Right ventricle myocardium inferior (tissue), 1 donor: ENCODE results near the gene CEP152. TPM values are rescaled to one million over a fixed set of nuclear protein-coding genes. Genes with fewer than 3 reads are reported as not detected.

Source experiments
- ATAC-seq: fragments of 200-7000 bp; cut with Tn5 transposase; one replicate; pipeline ENCODE4 v1.9.1; 2020; ENCODE audit warnings: mild to moderate bottlenecking, moderate library complexity
- DNase-seq: peaks from one replicate; pipeline ENCODE4 v3.0.0; 2021; ENCODE audit errors: missing footprints
- intact Hi-C: fragments of 100-400 bp; cut with DNase I; formaldehyde crosslinking; loops from one replicate; pipeline ENCODE4 v1.11.0; 2022
- total RNA-seq: library from RNA; stranded (reverse); fragmentation: NEBNext Ultra II Directional; extraction: Animal tissue kit (Norgen Biotek cat#: 25700); gene quantifications from one replicate; pipeline ENCODE4 v1.2.1, GENCODE V29; 2021
- donor health status: DM: no; HTN: yes; CAD: no; lungs with severe emphysema.

The CEP152 gene
- total RNA-seq, 1 donor from 2014 or later = 1.4 TPM

DNA sequence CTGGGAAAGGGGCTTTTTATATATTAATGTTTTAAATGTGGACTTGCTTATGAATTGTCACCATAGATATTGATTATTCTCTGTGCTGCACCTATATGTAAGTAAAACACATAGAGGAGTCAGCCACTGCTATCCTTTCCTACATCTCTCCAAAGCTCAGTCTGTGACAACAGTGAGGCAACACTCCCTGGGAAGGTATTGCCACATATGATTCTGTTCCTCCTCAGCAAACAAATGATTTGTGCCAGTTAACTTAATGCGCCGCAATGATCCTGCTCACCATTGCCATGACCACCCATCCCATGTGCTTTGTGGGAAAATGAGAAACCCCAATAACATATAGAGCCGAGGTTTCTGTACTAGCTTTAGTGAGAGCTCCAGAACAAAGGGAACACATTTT, 90.2 kb downstream of the CEP152 start:
- DNase-seq (no peak), ATAC-seq (no peak)
- intact Hi-C loops = no loop called here

- intact Hi-C loops = no loop called here
- DNase-seq = no peak
- ATAC-seq = no peak
Measured at GRCh38 chr15:48719668-48720067, 91.2 kb downstream of the CEP152 start.

DNA sequence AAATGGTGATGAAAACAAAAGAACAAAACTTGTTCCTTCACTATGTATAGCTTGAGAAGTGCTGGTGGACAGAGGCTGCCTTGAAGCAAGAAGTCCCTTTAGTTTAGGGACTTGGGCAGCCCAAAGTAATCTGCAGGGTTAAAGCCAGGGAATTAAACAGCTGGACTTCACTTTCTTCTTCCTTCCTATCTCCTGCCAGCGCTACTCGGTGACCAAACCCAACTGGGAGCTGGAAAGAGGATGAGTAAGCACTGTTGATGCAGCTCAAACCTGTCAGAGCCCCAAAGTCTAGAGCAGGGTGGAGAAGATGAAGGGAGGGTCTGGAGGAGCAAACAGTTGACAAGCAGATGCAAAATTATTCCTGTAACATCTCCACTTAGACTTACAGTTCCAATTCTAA, 92.2 kb downstream of the CEP152 start:
- ATAC-seq = peak; percentile 78
- DNase-seq = no peak
- intact Hi-C loops = no loop called here

DNA sequence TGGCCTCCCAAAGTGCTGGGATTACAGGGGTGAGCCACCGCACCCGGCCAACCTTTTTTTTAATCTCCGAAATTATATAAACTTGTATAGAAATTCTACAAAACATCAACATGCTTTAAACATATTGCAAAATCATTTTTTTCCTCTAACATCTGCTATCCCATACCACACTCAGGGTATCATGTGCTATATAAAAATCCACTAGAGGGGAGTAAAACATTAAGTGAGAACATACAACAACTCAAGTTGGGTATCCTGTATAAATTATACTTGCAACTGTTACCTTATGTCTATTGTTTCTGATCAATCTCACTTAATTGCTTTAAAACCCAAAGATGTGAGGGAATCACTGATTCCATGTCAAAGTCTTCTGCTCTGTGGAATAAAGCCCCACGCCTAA, 93.4 kb downstream of the CEP152 start:
- DNase-seq (no peak), ATAC-seq (no peak)

GRCh38 chr15:48712546-48712945, 98.3 kb downstream of the CEP152 start:
- intact Hi-C loops = no loop called here
- no peak for DNase-seq
- ATAC-seq = no peak

More for the DNA sequence above, 93.4 kb downstream of the CEP152 start:
- intact Hi-C loops = no loop called here

GRCh38 chr15:48710952-48711495, 99.8 kb downstream of the CEP152 start:
- no peak for ATAC-seq
- intact Hi-C loops = no loop called here
- DNase-seq = no peak

GRCh38 chr15:48708641-48709040, 102.2 kb downstream of the CEP152 start:
- no peak for ATAC-seq
- intact Hi-C loops = no loop called here
- DNase-seq = no peak

DNA sequence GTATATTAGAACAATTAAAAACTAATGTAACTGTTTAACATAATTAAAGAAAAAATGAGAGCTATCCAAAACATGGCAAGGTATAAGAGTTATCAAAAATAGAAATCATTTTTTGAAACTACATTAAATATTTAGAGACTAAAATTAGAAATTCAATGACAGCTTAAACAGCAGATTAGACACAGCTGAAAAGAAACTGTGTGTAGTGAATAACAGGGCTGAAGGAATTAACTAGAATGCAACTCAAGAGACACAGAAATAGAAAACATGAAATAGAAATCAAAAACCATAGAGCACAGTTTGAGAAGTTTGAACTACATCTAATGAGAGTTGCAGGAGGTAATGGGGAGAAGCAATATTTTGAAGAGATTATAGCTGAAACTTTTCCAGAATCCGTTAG, 105.5 kb downstream of the CEP152 start:
- no peak for ATAC-seq
- intact Hi-C loops = no loop called here
- no peak for DNase-seq

DNA sequence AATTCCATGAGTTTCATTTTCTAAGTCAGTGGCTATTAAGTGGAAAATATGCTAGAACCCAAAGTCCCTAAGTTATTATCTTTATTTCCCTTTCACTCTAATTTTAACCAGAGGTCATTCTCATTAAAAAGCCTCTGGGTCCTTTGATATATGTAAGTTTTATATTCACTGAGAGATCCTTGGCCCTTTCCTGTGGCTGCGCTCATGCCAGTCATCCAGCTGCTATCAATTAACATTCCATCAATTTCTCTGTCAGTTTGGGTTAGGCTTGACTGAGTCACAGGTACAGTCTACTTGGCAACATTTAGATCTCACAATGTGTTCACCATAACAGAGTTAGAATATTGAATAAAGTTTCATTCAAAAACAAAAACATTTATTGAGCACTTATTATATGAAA, 107.3 kb downstream of the CEP152 start:
- no peak for DNase-seq
- ATAC-seq = no peak
- intact Hi-C loops = no loop called here

DNA sequence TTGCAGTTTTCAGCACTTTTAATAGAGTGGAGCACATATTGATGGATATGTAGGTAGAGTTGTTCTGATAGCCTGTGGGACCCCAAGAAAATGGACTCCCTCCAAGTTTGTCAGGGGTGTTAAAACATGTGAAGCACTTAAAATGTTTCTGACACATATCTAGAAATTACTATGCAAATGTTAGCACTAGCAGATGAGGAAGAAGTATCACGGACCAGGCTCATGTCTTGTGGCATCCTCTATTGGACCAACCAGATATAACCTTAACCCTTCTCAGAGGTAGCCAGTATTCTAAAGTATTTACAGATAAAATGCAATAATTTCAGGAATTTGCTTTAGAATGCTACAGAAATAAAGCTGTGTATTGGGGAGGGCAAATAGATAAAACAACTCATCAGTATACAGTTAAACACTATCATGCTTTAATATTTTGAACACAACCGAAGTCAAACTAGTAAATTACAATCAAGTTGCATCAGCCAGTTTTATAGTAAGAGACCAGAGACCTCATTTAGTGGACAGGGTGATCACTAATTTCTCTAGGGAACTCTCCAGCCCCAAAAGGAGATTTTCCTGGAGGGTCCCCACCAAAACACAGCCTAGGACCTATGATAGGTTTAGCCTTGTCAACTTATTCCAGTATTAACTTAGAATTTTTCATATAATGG, 108.2 kb downstream of the CEP152 start:
- no peak for DNase-seq
- ATAC-seq = no peak
- intact Hi-C loops = no loop called here

DNA sequence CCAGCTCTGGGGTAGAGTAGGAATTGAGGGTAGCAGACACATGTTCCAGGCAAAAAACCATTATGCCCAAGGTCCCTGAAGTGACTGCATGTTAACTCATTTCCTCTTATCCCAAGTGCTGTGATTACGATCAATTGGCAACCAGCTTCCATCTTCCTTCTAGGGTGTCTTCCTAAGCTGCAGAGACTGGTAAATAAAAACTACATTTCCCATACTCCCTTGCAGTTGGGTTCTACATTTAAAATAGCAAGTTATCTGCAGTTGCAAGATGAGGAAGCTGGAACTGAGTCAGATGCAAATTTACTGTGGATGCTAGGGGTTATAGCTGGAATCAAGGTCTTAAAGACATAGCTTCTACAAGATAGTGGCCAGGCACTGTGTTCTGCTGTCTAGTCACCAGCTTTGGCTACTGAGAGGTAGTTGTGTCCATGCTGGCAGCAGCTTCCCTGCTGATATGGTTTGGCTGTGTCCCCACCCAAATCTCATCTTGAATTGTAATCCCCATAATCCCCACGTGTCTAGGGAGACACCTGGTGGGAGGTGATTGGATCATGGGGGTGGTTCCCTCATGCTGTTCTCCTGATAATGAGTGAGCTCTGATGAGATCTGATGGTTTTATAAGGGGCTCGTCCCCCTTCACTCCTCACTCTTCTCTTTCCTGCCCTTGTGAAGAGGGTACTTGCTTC, 114.1 kb downstream of the CEP152 start:
- ATAC-seq (no peak), DNase-seq (no peak)
- intact Hi-C loops = no loop called here

GRCh38 chr15:48695827-48696573, 114.9 kb downstream of the CEP152 start:
- intact Hi-C loops = no loop called here
- no peak for ATAC-seq
- no peak for DNase-seq

- intact Hi-C loops = no loop called here
- ATAC-seq = no peak
Measured at GRCh38 chr15:48695088-48695826, 115.6 kb downstream of the CEP152 start.

GRCh38 chr15:48693484-48693883, 117.4 kb downstream of the CEP152 start:
- intact Hi-C loops = loop anchor here (5.0 kb wide), 1 partner anchor 46 kb away; the partner anchor contains the start of gene FBN1
- ATAC-seq (peak; percentile 50), DNase-seq (no peak)

More at GRCh38 chr15:48695088-48695826, 115.6 kb downstream of the CEP152 start:
- no peak for DNase-seq

DNA sequence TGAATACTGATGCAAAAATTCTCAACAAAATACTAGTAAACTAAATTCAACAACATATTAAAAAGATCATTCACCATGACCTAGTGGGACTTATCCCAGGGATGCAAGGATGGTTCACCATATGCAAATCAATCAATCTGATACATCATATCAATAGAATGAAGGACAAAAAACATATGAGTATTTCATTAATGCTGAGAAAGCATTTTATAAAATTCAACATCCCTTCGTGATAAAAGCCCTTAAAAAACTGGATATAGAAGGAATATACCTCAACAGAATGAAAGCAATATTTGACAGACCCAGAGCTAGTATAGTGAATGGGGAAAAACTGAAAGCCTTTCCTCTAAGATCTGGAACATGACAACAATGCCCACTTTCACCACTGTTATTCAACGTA, 122.4 kb downstream of the CEP152 start:
- DNase-seq (no peak), ATAC-seq (no peak)
- intact Hi-C loops = no loop called here
